ENCODE data around the gene ENO3. TPM values are rescaled to one million over a fixed set of nuclear protein-coding genes. Genes with fewer than 3 reads are reported as not detected.
"Not testable (repeated sequence)": the region's sequence is repeated elsewhere in the genome, so short reads cannot be mapped to it uniquely, and the experiment has no call there.

The ENO3 gene
- total and polyA plus RNA-seq, 12 donors: 1.6 to 76.6 (median 5.3) TPM

DNA sequence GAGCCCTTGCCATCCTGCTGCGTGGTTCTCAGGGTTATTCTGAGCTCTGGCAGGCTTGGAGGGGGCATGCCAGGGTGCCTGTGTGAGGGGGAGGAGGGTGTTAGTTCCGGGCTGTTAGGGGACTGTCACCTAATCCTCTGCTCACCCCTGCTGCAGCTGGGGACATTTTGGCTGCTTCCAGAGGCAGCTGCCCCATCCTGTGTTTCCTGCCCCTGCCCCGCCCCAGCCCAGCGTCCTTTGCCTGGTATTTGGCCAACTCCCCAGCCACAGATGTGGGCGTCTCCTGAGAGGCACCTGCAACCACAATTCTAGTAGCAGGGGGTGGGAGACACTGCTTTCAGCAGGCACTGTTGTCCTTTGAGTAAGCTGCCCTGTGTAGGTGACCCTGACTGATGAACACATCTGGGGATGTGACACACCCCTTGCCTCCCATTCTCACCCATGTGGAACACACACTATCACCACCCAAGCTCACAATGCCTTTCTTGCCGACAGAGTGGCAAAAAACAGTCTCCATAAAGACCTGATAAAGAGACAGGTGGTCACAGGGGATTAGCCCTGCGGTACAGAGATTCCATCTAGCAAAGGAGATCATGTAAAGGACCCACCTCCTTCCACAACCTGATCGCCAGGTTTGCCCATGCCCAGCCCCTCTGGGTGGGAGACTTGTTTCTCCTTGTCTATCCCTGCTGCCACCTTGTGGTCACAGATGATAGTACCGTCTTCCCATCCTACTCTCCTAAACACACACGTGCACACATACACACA lies 47.7 kb upstream of the ENO3 start, which contains the start of gene CHRNE:
CHRNE (minus strand) TSS at position 48 of the 768 bp plus-strand sequence; CDS start at position 13, 35 bp downstream.
- TF ChIP-seq POLR2A (IDR thresholded peaks at IDR 0.05): no peak
- TF ChIP-seq, protein P1, sequence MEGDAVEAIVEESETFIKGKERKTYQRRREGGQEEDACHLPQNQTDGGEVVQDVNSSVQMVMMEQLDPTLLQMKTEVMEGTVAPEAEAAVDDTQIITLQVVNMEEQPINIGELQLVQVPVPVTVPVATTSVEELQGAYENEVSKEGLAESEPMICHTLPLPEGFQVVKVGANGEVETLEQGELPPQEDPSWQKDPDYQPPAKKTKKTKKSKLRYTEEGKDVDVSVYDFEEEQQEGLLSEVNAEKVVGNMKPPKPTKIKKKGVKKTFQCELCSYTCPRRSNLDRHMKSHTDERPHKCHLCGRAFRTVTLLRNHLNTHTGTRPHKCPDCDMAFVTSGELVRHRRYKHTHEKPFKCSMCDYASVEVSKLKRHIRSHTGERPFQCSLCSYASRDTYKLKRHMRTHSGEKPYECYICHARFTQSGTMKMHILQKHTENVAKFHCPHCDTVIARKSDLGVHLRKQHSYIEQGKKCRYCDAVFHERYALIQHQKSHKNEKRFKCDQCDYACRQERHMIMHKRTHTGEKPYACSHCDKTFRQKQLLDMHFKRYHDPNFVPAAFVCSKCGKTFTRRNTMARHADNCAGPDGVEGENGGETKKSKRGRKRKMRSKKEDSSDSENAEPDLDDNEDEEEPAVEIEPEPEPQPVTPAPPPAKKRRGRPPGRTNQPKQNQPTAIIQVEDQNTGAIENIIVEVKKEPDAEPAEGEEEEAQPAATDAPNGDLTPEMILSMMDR (IDR thresholded peaks at IDR 0.05): peak; percentile 64 to 83 (median 76)
- Histone ChIP-seq H3K9me3 (replicated peaks in 1 of 3) (no peaks in the 10 kb centered on the region), H3K4me1 (replicated peaks in 1 of 2) (peaks cover 0 to 9% of the 10 kb centered on the region in 2 donors), H3K27me3 (no peaks in the 10 kb centered on the region), H3K27ac (peak within 1 kb of the TSS in 2 of 5 donors; percentile 1 to 41), H3K36me3 (replicated peaks in 1 of 2) (no peaks in the 10 kb centered on the region), H3K4me3 (no peak within 1 kb of the TSS)
- WGBS, 4 donors: 15 to 23% (median 21%) methylated on average over 8 to 10 of the region's 10 CpGs
- intact Hi-C loops (cut with DNase I): loop anchor here in 1 of 2 donors (10.0 kb wide), 1 partner anchor 82 kb away; the partner anchor contains the start of gene CAMTA2
- peak; percentile 64 to 92 (median 83) for DNase-seq

DNA sequence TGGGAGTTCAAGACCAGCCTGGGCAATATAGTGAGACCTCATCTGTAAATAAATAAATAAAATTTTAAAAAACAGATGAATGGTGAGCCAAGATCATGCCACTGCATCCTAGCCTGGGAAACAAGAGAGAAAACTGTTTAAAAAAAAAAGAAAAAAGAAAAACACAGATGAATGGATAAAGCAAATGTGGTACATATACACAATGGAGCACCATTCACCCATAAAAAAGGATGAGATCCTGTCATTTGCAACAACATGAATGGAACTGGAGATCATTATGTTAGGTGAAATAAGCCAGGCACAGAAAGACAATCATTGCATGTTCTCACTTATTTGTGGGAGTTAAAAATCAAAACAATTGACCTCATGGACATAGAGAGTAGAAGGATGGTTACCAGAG lies 44.3 kb upstream of the ENO3 start:
- intact Hi-C loops (cut with DNase I): loop anchor here in 1 of 2 donors (10.0 kb wide), 1 partner anchor 78 kb away; the partner anchor contains the start of gene CAMTA2
- DNase-seq; H3K27me3 ChIP-seq; H3K9me3 ChIP-seq (replicated peaks in 1 of 3); H3K36me3 ChIP-seq (replicated peaks in 1 of 2); H3K4me1 ChIP-seq (replicated peaks in 1 of 2); H3K4me3 ChIP-seq; H3K27ac ChIP-seq: not testable (repeated sequence)

DNA sequence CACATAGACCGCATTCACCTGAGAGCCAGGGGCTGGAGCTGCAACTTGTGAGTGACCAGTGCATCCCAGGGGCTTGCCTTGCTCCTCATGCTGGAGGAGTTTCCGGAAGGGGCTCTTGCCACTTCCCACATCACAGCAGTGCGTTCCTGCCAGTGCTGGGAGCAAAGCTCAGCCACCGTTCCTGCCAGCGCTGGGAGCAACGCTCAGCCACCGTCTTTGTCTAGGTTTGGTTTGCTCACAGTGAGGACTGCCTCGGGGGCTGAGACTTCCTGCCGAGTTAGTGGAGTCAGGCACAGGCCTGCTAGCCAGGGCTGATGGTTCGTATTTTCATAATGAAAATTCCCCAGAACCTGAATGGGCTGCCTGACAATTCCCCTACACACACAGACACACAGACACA lies 42.6 kb upstream of the ENO3 start:
- Histone ChIP-seq H3K4me1 (replicated peaks in 1 of 2) (peaks cover 0 to 3% of the 10 kb centered on the region in 2 donors), H3K9me3 (replicated peaks in 1 of 3) (no peaks in the 10 kb centered on the region), H3K4me3 (no peak overlapping the region), H3K36me3 (replicated peaks in 1 of 2) (no peaks in the 10 kb centered on the region), H3K27ac (peak overlapping the region in 1 of 5 donors; percentile 71), H3K27me3 (no peaks in the 10 kb centered on the region)
- no peak for TF ChIP-seq POLR2A (IDR thresholded peaks at IDR 0.05)
- TF ChIP-seq, protein P1 (IDR thresholded peaks at IDR 0.05): no peak
- intact Hi-C loops (cut with DNase I): loop anchor here in 1 of 2 donors (10.0 kb wide), 1 partner anchor 76 kb away; the partner anchor contains the start of gene CAMTA2
- no peak for DNase-seq
- WGBS, 4 donors: 50 to 72% (median 55%) methylated on average over 2 to 10 of the region's 10 CpGs

DNA sequence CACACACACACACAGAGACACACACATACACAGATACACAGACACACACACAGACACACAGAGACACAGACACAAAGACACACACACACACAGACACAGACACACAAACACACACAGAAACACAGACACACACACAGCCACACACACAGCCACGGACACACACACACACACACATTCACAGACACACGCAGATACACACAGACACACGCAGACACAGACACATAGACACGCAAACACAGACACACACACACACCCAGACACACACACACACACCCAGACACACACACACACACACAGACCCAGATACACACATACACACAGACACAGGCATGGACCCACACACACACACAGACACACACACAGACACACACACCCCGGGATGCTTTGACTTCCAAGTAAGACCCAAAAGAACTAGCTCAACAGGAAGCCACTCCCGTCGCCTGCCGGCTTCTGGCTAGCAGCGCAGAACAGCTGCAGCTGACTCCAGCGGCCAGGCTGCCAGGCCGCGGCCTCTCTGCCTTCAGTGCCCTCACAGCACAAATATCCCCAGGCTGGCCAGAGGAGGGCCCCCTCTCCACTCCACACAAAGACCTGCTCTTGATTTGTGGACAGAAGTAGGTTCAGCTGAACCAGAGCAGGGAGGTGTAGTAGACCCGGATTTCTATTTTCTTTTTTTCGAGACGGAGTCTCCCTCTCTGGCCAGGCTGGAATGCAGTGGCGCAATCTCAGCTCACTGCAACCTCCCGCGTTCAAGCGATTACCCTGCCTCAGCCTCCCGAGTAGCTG lies 42.0 kb upstream of the ENO3 start:
- WGBS, 4 donors: 21 to 29% (median 24%) methylated on average over 12 to 20 of the region's 20 CpGs
- Histone ChIP-seq H3K9me3 (replicated peaks in 1 of 3) (no peaks in the 10 kb centered on the region), H3K27ac (peak overlapping the region in 2 of 5 donors; percentile 49 to 71), H3K4me1 (replicated peaks in 1 of 2) (peaks cover 0 to 3% of the 10 kb centered on the region in 2 donors), H3K36me3 (replicated peaks in 1 of 2) (no peaks in the 10 kb centered on the region), H3K4me3 (no peak overlapping the region), H3K27me3 (no peaks in the 10 kb centered on the region)
- TF ChIP-seq, protein P1 (IDR thresholded peaks at IDR 0.05): peak; percentile 78 to 96 (median 91)
- no peak for TF ChIP-seq POLR2A (IDR thresholded peaks at IDR 0.05)
- intact Hi-C loops (cut with DNase I): loop anchor here in 1 of 2 donors (10.0 kb wide), 1 partner anchor 76 kb away; the partner anchor contains the start of gene CAMTA2
- DNase-seq: peak; percentile 84 to 96 (median 91)
